RWPE2 (cell line): Measurements from ENCODE around the gene ADCY2.
A peak's percentile ranks its signal among the peaks of the same experiment; 100 is the strongest.

Source experiments
- ATAC-seq: fragments of 200-7000 bp; cut with Tn5 transposase; 3 replicates; pipeline ENCODE4 v1.9.1; 2021; ENCODE audit warnings: low read depth
- DNase-seq: peaks from one replicate; pipeline ENCODE4 v3.0.0-alpha.2; 2020; ENCODE audit warnings: low spot score
- H3K27ac ChIP-seq: fragments of 450-650 bp; 2 replicates; pipeline ENCODE4 v1.5.1; 2017; ENCODE audit warnings: mild to moderate bottlenecking; ENCODE audit not compliant: poor library complexity, severe bottlenecking
- H3K27me3 ChIP-seq: fragments of 250-450 bp; sonication (Bioruptor Pico); 2 replicates; pipeline ENCODE4 v1.5.1; 2021; ENCODE audit warnings: mild to moderate bottlenecking, moderate library complexity; ENCODE audit not compliant: insufficient read depth, poor library complexity, severe bottlenecking
- H3K36me3 ChIP-seq: fragments of 250-450 bp; sonication (Bioruptor Pico); 2 replicates; pipeline ENCODE4 v1.5.1; 2020; ENCODE audit warnings: low read depth, mild to moderate bottlenecking, moderate library complexity
- H3K4me1 ChIP-seq: fragments of 250-450 bp; sonication (Bioruptor Pico); 2 replicates; pipeline ENCODE4 v1.5.1; 2021; ENCODE audit warnings: mild to moderate bottlenecking, moderate library complexity; ENCODE audit not compliant: insufficient read depth, poor library complexity, severe bottlenecking
- H3K4me3 ChIP-seq: fragments of 250-450 bp; sonication (Bioruptor Pico); 2 replicates; pipeline ENCODE4 v1.5.1; 2021; ENCODE audit warnings: mild to moderate bottlenecking, moderate library complexity; ENCODE audit not compliant: severe bottlenecking
- H3K9me3 ChIP-seq: fragments of 250-450 bp; sonication (Bioruptor Pico); 2 replicates; pipeline ENCODE4 v1.5.1; 2021; ENCODE audit warnings: mild to moderate bottlenecking, moderate library complexity; ENCODE audit not compliant: severe bottlenecking
- TF ChIP-seq, protein P1 (sequence below): fragments of 450-650 bp; IDR thresholded peaks from one replicate; pipeline ENCODE4 v1.5.1; 2017; ENCODE audit warnings: mild to moderate bottlenecking, moderate library complexity; ENCODE audit not compliant: poor library complexity, severe bottlenecking

ADCY2 gene

DNA sequence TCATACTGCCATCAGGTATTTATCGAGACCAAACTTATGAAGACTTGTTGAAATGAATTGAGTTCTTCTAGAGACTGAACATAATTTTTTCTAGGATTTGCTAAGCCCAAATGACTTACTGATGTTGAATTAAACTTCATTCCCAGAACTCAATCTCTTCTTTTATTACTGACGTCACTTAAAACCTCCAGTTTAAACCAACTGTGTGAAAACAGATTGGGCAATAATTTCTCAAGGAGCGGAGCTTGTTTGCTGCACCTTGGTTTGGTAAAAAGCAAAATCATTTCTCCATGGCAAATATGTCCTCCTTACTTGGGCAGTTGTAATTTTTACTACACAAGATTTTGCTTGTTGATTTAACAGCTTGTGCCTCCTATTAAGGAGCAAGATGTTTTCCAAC, 417.6 kb downstream of the ADCY2 start:
- no peaks in the 10 kb centered on the region for H3K9me3 ChIP-seq
- H3K27me3 ChIP-seq = peaks cover 10% of the 10 kb centered on the region
- TF ChIP-seq, protein P1, sequence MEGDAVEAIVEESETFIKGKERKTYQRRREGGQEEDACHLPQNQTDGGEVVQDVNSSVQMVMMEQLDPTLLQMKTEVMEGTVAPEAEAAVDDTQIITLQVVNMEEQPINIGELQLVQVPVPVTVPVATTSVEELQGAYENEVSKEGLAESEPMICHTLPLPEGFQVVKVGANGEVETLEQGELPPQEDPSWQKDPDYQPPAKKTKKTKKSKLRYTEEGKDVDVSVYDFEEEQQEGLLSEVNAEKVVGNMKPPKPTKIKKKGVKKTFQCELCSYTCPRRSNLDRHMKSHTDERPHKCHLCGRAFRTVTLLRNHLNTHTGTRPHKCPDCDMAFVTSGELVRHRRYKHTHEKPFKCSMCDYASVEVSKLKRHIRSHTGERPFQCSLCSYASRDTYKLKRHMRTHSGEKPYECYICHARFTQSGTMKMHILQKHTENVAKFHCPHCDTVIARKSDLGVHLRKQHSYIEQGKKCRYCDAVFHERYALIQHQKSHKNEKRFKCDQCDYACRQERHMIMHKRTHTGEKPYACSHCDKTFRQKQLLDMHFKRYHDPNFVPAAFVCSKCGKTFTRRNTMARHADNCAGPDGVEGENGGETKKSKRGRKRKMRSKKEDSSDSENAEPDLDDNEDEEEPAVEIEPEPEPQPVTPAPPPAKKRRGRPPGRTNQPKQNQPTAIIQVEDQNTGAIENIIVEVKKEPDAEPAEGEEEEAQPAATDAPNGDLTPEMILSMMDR = no peak
- no peak overlapping the region for H3K27ac ChIP-seq
- H3K36me3 ChIP-seq = no peaks in the 10 kb centered on the region
- no peak overlapping the region for H3K4me3 ChIP-seq
- no peak for ATAC-seq
- no peak for DNase-seq
- H3K4me1 ChIP-seq = no peaks in the 10 kb centered on the region

DNA sequence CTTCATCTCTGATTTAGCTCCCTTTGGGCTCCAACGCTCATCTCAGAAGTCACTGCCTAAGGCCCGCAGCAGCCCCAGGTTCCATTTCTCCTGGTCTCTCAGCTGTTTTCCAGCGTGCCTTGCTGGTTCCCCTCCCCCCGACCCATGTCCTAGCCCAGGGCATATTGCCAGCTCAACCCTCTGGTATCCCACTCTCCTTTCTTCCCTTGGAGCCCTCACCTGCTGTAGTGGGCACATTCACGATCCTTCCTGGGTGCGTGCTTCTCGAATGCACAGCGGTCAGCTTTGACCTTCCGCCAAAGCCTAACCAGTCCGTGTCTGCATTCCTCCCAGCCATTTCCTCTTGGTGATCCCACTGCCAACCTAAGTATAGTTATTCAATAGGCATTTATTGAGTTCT, 418.9 kb downstream of the ADCY2 start:
- ATAC-seq = no peak
- no peaks in the 10 kb centered on the region for H3K9me3 ChIP-seq
- peaks cover 10% of the 10 kb centered on the region for H3K27me3 ChIP-seq
- no peaks in the 10 kb centered on the region for H3K4me1 ChIP-seq
- no peak overlapping the region for H3K27ac ChIP-seq
- H3K4me3 ChIP-seq = no peak overlapping the region
- no peaks in the 10 kb centered on the region for H3K36me3 ChIP-seq
- TF ChIP-seq, protein P1 = no peak
- DNase-seq = no peak

DNA sequence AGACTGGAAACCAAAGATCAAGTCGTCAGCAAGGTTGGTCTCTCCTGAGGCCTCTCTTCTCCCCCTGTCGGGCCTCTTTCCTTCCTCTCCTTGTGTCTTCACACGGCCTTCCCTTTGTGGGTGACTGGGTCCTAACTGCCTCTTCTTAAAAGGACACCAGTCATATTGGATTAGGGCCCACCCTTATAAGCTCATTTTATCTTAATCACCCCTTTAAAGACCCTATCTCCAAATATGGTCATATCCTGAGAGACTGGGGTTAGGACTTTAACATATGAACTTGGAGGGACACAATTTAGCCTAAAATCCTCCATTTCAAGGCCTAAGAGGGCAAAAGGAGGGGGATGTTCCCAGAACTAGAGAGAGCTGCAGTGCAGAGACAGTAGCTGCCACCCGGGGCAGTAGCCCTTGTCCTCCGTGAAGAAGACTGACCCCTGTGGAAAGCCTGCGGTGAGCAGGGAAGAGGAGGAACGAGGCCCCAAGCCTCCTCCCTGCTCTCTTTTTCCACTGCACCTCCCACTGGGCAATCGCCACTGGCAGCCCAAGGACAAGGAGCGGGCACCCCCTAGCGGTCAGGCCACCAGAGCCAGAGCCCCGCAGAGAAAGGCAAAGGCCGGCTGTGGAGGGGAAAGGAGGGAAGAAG, 420.1 kb downstream of the ADCY2 start:
- no peaks in the 10 kb centered on the region for H3K9me3 ChIP-seq
- TF ChIP-seq, protein P1 = peak; percentile 87
- ATAC-seq (peak; percentile 90), DNase-seq (no peak)
- no peaks in the 10 kb centered on the region for H3K36me3 ChIP-seq
- no peak overlapping the region for H3K4me3 ChIP-seq
- H3K27me3 ChIP-seq = peaks cover 10% of the 10 kb centered on the region
- no peak overlapping the region for H3K27ac ChIP-seq
- H3K4me1 ChIP-seq = no peaks in the 10 kb centered on the region

DNA sequence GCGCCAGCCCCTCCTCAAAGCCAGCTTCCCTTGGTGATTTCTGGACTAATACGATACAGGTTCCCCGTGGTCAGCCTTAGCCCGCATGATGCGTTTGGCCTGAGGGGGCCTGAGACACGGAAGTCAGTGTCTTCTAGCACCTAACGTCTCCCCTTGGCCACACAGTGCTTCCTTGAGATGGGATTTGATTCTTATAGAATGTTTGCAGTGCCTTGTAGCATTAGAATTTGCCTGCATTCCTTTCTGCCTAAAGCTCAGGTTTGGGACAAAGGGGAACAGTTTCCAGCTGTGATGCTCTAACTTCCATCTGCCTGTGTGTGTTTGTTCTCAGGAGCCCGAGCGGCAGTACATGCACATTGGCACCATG, 420.6 kb downstream of the ADCY2 start:
- Histone ChIP-seq H3K27ac (no peak overlapping the region), H3K4me1 (no peaks in the 10 kb centered on the region), H3K27me3 (peaks cover 10% of the 10 kb centered on the region), H3K9me3 (no peaks in the 10 kb centered on the region), H3K36me3 (no peaks in the 10 kb centered on the region), H3K4me3 (no peak overlapping the region)
- 0 out of 3 replicates have a peak, but pooled peaks have one; percentile 11 for ATAC-seq
- DNase-seq = no peak
- TF ChIP-seq, protein P1 = peak; percentile 68

DNA sequence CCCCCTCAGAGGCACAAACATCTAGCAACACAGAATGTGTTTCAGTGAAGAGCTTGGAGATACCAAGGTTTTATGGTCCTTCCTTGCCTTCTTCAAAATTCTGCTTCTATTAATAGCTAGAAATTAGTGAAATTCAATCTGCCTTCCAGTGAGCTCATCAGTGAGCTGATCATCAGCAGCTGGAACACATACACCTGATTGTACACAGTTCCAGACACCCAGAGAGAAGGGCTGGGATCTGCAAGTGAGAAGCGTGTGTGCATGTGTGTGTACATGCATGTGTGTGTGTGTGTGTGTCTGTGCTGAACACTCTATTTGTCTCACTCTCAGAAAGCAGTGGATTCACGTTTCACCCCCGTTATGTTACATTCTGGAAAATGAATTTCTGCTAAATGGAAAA, 426.5 kb downstream of the ADCY2 start:
- H3K4me1 ChIP-seq = no peaks in the 10 kb centered on the region
- ATAC-seq (no peak), DNase-seq (no peak)
- H3K36me3 ChIP-seq = no peaks in the 10 kb centered on the region
- H3K27ac ChIP-seq = no peak overlapping the region
- no peak overlapping the region for H3K4me3 ChIP-seq
- no peaks in the 10 kb centered on the region for H3K9me3 ChIP-seq
- TF ChIP-seq, protein P1 = no peak
- peaks cover 3% of the 10 kb centered on the region for H3K27me3 ChIP-seq
